Stimulated activated CD4-positive, alpha-beta T cell treated with anti-CD3 and anti-CD28 coated beads, Interleukin-1b, Interleukin-23, amount 100 ng/mL, for 48 hours (primary cell): Measurements from ENCODE around the gene SMIM14.
"Not testable (repeated sequence)": the region's sequence is repeated elsewhere in the genome, so short reads cannot be mapped to it uniquely, and the experiment has no call there.

Source experiments
- DNase-seq: peaks from one replicate; pipeline ENCODE4 v3.0.0-alpha.2; 2020

Gene SMIM14

GRCh38 chr4:39528061-39528465 lies 110.6 kb downstream of the SMIM14 start:
- DNase-seq: no peak

- peak; percentile 90 for DNase-seq
Measured at GRCh38 chr4:39527296-39528060, 111.2 kb downstream of the SMIM14 start, which contains the start of gene UGDH. TSS of gene UGDH (minus strand) at chr4:39527439. CDS start at chr4:39521512, 5,927 bp downstream.

- DNase-seq: peak; percentile 11
Measured at GRCh38 chr4:39526765-39527295, 111.8 kb downstream of the SMIM14 start.

GRCh38 chr4:39525822-39526690 lies 112.6 kb downstream of the SMIM14 start:
- DNase-seq: no peak

- DNase-seq: no peak
Measured at GRCh38 chr4:39524161-39524957, 114.3 kb downstream of the SMIM14 start.

- no peak for DNase-seq
Measured at GRCh38 chr4:39522068-39522467, 116.6 kb downstream of the SMIM14 start.

- no peak for DNase-seq
Measured at GRCh38 chr4:39521253-39521919, 117.3 kb downstream of the SMIM14 start.

GRCh38 chr4:39518484-39518883 lies 120.2 kb downstream of the SMIM14 start:
- no peak for DNase-seq

- no peak for DNase-seq
Measured at GRCh38 chr4:39516407-39516966, 122.2 kb downstream of the SMIM14 start.

- not testable (repeated sequence) for DNase-seq
Measured at GRCh38 chr4:39515669-39516401, 122.8 kb downstream of the SMIM14 start.

- no peak for DNase-seq
Measured at GRCh38 chr4:39514888-39515401, 123.7 kb downstream of the SMIM14 start.

GRCh38 chr4:39514266-39514665 lies 124.4 kb downstream of the SMIM14 start:
- DNase-seq: not testable (repeated sequence)

GRCh38 chr4:39510348-39510929 lies 128.2 kb downstream of the SMIM14 start:
- DNase-seq: no peak

- DNase-seq: no peak
Measured at GRCh38 chr4:39505581-39505980, 133.1 kb downstream of the SMIM14 start.

- no peak for DNase-seq
Measured at GRCh38 chr4:39504538-39504937, 134.1 kb downstream of the SMIM14 start.

- not testable (repeated sequence) for DNase-seq
Measured at GRCh38 chr4:39502664-39503035, 136.0 kb downstream of the SMIM14 start.

- no peak for DNase-seq
Measured at GRCh38 chr4:39502019-39502663, 136.5 kb downstream of the SMIM14 start.

- DNase-seq: no peak
Measured at GRCh38 chr4:39498727-39499020, 140.0 kb downstream of the SMIM14 start.

GRCh38 chr4:39497909-39498726 lies 140.5 kb downstream of the SMIM14 start:
- no peak for DNase-seq
